HG03159 (cell line): ENCODE results near the gene WIZ.
A peak's percentile ranks its signal among the peaks of the same experiment; 100 is the strongest.
"Not testable (repeated sequence)": the region's sequence is repeated elsewhere in the genome, so short reads cannot be mapped to it uniquely, and the experiment has no call there.

Experiments
- ATAC-seq: cut with Tn5 transposase; IDR thresholded peaks from one replicate; pipeline ENCODE4 v1.9.1; 2021; ENCODE audit warnings: mild to moderate bottlenecking, moderate library complexity; ENCODE audit not compliant: unreplicated experiment

Gene WIZ

DNA sequence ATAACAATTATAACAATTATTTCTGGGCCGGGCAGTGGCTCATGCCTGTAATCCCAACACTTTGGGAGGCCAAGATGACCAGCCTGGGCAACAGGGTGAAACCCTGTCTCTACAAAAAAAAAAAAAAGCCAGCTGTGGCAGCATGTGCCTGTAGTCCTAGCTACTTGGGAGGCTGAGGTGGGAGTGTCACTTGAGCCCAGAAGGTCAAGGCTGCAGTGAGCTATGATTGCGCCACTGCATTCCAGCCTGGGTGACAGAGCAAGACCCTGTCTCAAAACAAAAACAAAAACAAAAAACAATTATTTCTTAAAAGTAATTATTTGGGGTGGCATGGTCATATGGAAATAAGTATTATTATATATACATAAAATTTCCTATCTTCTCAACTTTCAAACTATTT lies 38.4 kb downstream of the WIZ start:
- not testable (repeated sequence) for ATAC-seq

DNA sequence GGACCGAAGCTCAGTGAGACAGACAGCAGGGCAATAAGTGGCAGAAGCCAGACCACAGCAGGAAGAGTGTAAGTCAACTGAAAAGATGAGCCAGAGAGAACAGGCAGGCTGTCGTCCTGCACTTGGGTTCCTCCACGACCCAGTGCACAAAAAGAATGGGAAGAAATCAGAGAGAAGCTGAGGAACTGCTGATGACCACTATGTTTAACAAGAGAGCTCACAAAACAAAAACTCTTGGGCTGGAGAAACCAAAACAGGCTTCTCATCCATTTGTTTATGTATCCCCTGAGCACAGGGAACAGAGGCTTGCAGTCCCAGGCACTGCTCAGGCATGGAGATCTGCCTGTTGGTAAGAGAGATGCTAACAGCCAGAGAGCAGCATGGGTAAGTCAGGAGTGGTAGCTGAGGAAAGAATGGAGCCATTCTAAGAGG lies 45.0 kb downstream of the WIZ start:
- ATAC-seq = no peak

- ATAC-seq = no peak
Measured at GRCh38 chr19:15404097-15404779, 45.5 kb downstream of the WIZ start.

DNA sequence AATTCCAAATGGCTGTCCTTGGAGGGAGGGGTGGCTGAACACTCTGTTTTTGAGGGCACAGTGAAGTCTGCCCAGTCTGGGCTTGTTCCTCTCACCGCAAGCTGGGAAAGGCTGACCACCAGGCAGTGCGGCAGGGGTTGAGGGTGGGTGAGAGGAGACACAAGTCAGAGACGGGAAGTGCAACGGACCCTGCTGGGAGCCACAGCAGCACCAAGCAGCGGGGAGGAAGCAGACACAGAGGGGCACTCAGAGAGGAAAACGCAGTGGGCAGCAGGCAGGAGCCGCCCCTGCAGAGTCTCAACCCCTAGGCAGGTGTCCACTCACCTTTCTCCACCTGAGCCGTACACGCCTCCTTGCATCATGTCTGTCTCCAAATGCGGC lies 46.6 kb downstream of the WIZ start:
- ATAC-seq = no peak

DNA sequence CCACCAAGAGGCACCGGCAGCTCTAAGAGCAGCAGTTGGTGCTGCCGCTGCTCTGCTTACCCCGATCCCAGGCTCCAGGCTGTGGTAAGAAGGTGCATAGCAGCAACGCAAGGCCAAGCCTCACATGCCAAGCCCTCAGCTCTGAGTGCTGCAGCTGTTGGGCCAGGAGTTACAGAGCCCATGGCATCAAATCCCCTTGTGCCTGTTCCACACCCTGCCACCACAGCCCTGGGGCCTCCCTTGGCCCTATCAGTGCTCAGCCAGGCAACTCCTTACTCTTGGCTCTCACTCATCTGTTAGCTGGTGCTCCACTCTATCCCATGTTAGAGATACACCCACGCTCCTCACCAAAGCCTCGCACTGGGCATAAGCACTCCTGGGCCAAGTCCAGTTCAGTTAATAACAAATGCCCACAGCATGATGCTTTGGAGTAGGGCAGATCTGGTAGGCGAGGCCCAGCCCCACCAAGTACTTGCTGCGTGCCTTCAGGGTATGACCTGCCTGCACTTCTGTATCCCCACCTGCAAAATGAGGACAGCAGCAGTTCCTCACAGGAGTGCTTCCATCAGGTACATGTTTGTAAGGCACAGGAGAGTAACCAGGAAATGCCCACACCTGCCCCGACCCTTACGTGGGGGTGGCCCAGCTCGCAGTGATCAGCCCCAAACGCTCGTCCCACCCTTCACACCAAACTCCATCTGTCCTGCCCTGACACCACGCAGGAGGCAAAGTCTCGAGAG lies 47.2 kb downstream of the WIZ start:
- ATAC-seq = no peak

GRCh38 chr19:15401397-15401710 lies 48.4 kb downstream of the WIZ start:
- no peak for ATAC-seq

DNA sequence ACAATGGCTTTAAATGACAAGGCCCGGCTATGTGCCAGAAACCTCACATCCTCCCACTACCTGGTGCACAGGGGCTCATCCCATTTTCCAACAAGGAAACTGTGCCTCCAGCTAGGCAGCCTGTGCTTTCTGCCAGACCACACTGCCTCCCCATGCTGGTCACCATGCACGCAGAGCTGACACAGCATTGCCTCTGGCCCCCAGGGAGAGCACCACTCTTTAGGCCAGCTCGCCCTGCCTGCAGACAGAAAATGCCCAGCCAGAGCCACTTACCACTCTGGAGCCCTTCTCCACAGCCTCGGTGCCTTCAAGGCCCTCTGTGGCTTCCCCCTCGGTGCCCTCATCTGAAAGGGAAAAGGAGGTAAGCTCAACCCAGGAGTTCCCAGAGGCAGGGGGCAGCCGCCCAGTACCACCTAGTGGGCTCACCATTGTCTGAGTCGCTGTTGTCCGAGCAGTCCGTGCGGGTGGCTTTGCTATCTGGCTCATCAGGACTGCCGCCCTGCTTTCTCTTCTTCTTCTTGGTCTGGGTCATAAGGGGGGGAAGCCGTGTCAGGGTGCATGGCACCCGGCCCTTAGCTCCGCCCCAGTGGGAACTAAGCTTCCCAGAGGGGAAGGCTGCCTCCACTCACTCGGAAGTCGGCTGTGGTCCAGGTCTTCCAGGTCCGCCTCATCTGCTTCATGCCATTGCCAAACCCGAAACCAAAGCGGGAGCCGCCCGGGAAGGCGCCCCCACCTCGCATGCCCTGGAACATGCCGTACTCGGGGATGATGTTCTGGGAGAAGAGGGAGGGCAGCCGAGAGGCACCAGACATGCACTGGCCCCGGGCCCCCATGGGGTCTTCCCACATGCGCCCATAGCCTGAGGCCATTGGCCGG lies 49.0 kb downstream of the WIZ start:
- no peak for ATAC-seq

GRCh38 chr19:15399635-15400034 lies 50.1 kb downstream of the WIZ start:
- ATAC-seq = no peak

GRCh38 chr19:15399234-15399515 lies 50.6 kb downstream of the WIZ start:
- no peak for ATAC-seq

DNA sequence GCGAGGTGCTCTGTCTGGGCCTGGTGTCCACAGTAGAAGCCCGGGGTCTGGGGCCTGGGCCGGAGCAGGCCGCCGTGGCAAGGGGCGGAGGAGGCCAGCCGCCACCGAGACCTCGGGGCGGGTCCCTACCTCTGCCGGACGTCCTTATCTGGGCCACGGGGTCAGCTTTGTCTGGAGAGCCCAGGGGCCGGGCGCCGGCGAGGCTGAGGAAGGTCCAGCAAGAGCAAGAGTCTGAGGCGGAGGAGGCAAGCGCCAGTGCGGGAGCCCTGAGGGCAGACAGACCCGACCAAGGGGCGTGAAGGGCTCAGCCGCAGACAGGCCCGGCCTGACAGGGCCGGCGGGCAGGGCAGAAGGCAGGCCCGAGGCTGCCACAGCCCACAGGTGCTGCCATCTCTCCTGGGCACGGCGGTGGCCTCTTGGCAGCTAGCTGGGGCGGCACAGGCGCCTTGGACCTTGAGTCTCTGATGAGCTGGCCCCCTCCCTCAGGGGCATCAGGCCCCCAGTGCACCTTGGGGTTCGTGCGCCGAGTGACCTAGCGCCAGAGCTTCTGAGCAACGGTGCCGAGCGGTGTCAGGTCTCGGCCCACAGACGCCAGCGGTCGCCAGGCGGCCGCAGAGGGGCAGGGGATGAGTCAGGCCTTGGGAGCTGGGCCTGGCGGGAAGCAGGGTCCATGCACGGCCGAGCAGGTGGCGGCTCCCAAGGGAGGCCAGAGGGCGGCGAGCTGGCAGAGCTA lies 51.1 kb downstream of the WIZ start:
- no peak for ATAC-seq

DNA sequence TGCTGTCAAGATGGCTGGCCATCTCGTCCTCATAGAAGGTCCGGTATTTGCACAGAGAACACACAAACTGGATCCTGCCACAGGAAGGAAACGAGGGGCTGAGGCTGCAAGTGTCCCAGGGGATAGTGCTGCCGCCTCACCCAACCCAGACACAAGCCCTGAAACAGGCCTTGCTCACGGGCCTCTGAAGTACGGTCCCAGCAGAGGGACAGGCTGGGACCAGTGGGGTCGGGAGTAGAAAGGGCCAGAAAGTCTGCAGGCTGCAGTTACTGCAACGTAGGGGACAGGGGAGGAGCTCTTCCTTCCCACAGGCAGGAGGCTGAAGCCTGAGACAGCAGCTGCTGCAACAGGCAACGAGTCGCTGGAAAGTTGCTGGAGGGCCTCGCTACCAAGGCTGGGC lies 52.0 kb downstream of the WIZ start:
- ATAC-seq = no peak

GRCh38 chr19:15397236-15397635 lies 52.5 kb downstream of the WIZ start:
- no peak for ATAC-seq

DNA sequence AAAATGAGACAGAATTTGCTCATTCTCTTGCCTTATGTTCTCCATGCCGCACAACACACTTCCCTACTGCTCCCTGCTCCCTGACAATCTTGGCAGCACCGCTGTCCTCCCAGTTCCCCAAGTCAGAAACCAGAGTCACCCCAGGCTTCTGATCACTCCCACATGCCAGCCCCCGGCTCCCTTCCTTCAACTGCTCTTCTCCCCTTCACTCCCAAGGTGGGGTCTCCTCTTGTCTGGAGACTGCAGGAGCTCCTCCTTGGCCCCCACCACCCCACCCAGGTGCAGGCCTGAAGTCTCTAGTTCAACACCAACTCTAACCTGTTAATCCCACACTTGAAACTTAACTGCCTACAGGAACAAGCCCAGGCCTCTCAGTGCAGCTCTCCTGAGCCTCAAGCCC lies 53.3 kb downstream of the WIZ start:
- ATAC-seq = no peak

- ATAC-seq = not testable (repeated sequence)
Measured at GRCh38 chr19:15395251-15395650, 54.5 kb downstream of the WIZ start.

GRCh38 chr19:15394426-15394825 lies 55.3 kb downstream of the WIZ start:
- no peak for ATAC-seq

- ATAC-seq = no peak
Measured at GRCh38 chr19:15393963-15394362, 55.8 kb downstream of the WIZ start.

- no peak for ATAC-seq
Measured at GRCh38 chr19:15390814-15391213, 58.9 kb downstream of the WIZ start.

DNA sequence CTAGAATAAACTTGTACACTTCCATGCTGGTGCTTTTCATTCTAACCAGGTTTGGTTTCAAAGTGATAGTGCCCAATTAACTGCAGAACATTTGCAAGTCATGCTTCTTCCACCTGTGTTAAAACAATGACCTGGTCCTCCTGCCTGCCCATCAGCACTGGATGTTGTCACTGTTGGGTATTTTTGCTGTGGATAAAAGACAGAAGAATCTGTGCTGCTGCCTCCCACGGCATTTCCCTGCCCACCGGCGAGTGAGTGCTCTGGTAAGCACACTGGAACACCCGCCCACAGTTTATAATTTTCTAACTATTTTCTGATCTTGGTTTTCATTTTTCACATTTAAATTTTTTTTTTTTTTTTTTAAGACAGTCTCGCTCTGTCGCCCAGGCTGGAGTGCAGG lies 67.9 kb downstream of the WIZ start:
- ATAC-seq = no peak

- no peak for ATAC-seq
Measured at GRCh38 chr19:15381429-15381828, 68.3 kb downstream of the WIZ start.

- peak; percentile 20 for ATAC-seq
Measured at GRCh38 chr19:15379999-15380647, 69.6 kb downstream of the WIZ start.
